Left forelimb (tissue), 1 donor: Measurements from ENCODE around the gene FNDC11.

Source experiments
- DNase-seq: peaks from one replicate; pipeline ENCODE4 v3.0.0-alpha.2; 2018; ENCODE audit warnings: low spot score

The FNDC11 gene

GRCh38 chr20:63582382-63583063 is 28.6 kb downstream of the FNDC11 start:
- no peak for DNase-seq

- DNase-seq, result no peak
These were observed 31.9 kb downstream of the FNDC11 start for GRCh38 chr20:63585616-63586565.

- no peak for DNase-seq
These were observed 32.8 kb downstream of the FNDC11 start for GRCh38 chr20:63586797-63587196.

GRCh38 chr20:63587256-63587655 is 33.3 kb downstream of the FNDC11 start:
- DNase-seq, result no peak

GRCh38 chr20:63587776-63588591 is 34.0 kb downstream of the FNDC11 start:
- no peak for DNase-seq

- DNase-seq, result no peak
These were observed 34.7 kb downstream of the FNDC11 start for GRCh38 chr20:63588641-63589041.

GRCh38 chr20:63589261-63590217 is 35.6 kb downstream of the FNDC11 start:
- DNase-seq, result no peak

- no peak for DNase-seq
These were observed 36.5 kb downstream of the FNDC11 start for GRCh38 chr20:63590218-63591146.

GRCh38 chr20:63591147-63591533 is 37.2 kb downstream of the FNDC11 start:
- DNase-seq, result no peak

- DNase-seq, result no peak
These were observed 37.9 kb downstream of the FNDC11 start for GRCh38 chr20:63591786-63592355.

GRCh38 chr20:63592661-63593060 is 38.7 kb downstream of the FNDC11 start:
- DNase-seq, result no peak

GRCh38 chr20:63594043-63594561 is 40.1 kb downstream of the FNDC11 start:
- no peak for DNase-seq

- DNase-seq, result no peak
These were observed 41.6 kb downstream of the FNDC11 start for GRCh38 chr20:63595416-63596127.

- DNase-seq, result no peak
These were observed 42.5 kb downstream of the FNDC11 start for GRCh38 chr20:63596423-63596822.

GRCh38 chr20:63597651-63598478 is 43.9 kb downstream of the FNDC11 start:
- DNase-seq, result no peak

GRCh38 chr20:63598479-63599395 is 44.8 kb downstream of the FNDC11 start:
- no peak for DNase-seq
